Endothelial cell (in vitro differentiated cells): Measurements from ENCODE around the gene SP7. TPM values are rescaled to one million over a fixed set of nuclear protein-coding genes. Genes with fewer than 3 reads are reported as not detected.

Experiments used
- DNase-seq: peaks from one replicate; pipeline ENCODE4 v3.0.0; 2021; ENCODE audit warnings: low spot score
- H3K27ac Mint-ChIP-seq: one replicate; pipeline ENCODE4 v1.8.0; 2021; ENCODE audit warnings: mixed read lengths, inconsistent platforms; ENCODE audit not compliant: unreplicated experiment
- H3K27me3 Mint-ChIP-seq: one replicate; pipeline ENCODE4 v1.8.0; 2021; ENCODE audit warnings: mild to moderate bottlenecking, moderate library complexity, mixed read lengths, inconsistent platforms; ENCODE audit not compliant: unreplicated experiment
- H3K36me3 Mint-ChIP-seq: one replicate; pipeline ENCODE4 v1.8.0; 2021; ENCODE audit warnings: mild to moderate bottlenecking, low read depth, mixed read lengths, inconsistent platforms; ENCODE audit not compliant: unreplicated experiment
- H3K4me1 Mint-ChIP-seq: one replicate; pipeline ENCODE4 v1.8.0; 2021; ENCODE audit warnings: mild to moderate bottlenecking, mixed read lengths, inconsistent platforms; ENCODE audit not compliant: unreplicated experiment
- H3K4me3 Mint-ChIP-seq: one replicate; pipeline ENCODE4 v1.8.0; 2021; ENCODE audit warnings: mild to moderate bottlenecking, mixed read lengths, inconsistent platforms; ENCODE audit not compliant: unreplicated experiment
- H3K9me3 Mint-ChIP-seq: one replicate; pipeline ENCODE4 v1.8.0; 2021; ENCODE audit warnings: mixed read lengths, inconsistent platforms; ENCODE audit not compliant: unreplicated experiment
- total RNA-seq: library from RNA; stranded (reverse); fragmentation: NEBNext Ultra II Directional; extraction: Animal tissue kit (Norgen Biotek cat#: 25700); gene quantifications from one replicate; pipeline ENCODE4 v1.2.1, GENCODE V29; 2021; ENCODE audit not compliant: unreplicated experiment
- TF ChIP-seq, protein P1 (sequence below): fragments of 200-600 bp; sonication (generic); IDR thresholded peaks from one replicate; pipeline ENCODE4 v1.5.0; 2021; ENCODE audit warnings: antibody characterized with exemption; ENCODE audit not compliant: unreplicated experiment

The SP7 gene
- total RNA-seq, 1 donor from 2014 or later, result 3.6 TPM

DNA sequence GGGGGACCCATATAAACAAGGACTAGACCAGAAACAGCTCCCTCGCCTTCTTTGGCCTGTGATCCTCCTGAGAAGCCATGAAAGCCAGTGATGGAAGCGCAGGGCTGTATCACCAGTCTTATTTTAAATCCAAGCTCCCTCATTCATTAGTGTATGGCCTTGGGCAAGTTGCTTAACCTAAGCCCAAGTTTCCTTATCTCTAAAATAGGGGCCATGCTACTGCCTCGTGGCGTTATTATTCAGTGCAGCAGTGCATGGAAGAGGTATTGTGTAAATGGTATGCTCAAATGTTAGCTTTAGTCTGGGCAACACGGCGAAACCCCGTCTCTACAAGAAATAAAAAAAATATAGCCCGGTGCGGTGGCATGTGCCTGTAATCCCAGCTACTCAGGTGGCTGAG lies 58.2 kb downstream of the SP7 start:
- Mint-ChIP-seq H3K36me3 (peaks cover 8% of the 10 kb centered on the region), H3K27me3 (peaks cover 2% of the 10 kb centered on the region), H3K27ac (no peak overlapping the region), H3K4me3 (no peak overlapping the region), H3K9me3 (no peaks in the 10 kb centered on the region), H3K4me1 (no peaks in the 10 kb centered on the region)
- no peak for DNase-seq
- TF ChIP-seq, protein P1, sequence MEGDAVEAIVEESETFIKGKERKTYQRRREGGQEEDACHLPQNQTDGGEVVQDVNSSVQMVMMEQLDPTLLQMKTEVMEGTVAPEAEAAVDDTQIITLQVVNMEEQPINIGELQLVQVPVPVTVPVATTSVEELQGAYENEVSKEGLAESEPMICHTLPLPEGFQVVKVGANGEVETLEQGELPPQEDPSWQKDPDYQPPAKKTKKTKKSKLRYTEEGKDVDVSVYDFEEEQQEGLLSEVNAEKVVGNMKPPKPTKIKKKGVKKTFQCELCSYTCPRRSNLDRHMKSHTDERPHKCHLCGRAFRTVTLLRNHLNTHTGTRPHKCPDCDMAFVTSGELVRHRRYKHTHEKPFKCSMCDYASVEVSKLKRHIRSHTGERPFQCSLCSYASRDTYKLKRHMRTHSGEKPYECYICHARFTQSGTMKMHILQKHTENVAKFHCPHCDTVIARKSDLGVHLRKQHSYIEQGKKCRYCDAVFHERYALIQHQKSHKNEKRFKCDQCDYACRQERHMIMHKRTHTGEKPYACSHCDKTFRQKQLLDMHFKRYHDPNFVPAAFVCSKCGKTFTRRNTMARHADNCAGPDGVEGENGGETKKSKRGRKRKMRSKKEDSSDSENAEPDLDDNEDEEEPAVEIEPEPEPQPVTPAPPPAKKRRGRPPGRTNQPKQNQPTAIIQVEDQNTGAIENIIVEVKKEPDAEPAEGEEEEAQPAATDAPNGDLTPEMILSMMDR, result no peak

Other genes with a start within 250 kb of the SP7 start
- 21.1 TPM for gene IGFBP6, start 238.7 kb downstream of the SP7 start, total RNA-seq
- gene SOAT2, start 232.9 kb downstream of the SP7 start, total RNA-seq, result not detected
- 47.6 TPM for gene ZNF740, start 155.6 kb downstream of the SP7 start, total RNA-seq
- gene CSAD, start 155.4 kb downstream of the SP7 start, total RNA-seq, result 23.8 TPM
- 0.56 TPM for gene ITGB7, start 129.1 kb downstream of the SP7 start, total RNA-seq
- 7.9 TPM for gene RARG, start 104.1 kb downstream of the SP7 start, total RNA-seq
- 11.8 TPM for gene ESPL1, start 68.1 kb downstream of the SP7 start, total RNA-seq
- gene PFDN5, start 40.8 kb downstream of the SP7 start, total RNA-seq, result 444 TPM
- gene MYG1, start 36.7 kb downstream of the SP7 start, total RNA-seq, result 55.3 TPM
- gene AAAS, start 14.7 kb downstream of the SP7 start, total RNA-seq, result 56.2 TPM
- 69.5 TPM for gene SP1, start 43.8 kb upstream of the SP7 start, total RNA-seq
- 1.3 TPM for gene AMHR2, start 87.5 kb upstream of the SP7 start, total RNA-seq
- gene PRR13, start 105.4 kb upstream of the SP7 start, total RNA-seq, result 131 TPM
- gene PCBP2, start 115.7 kb upstream of the SP7 start, total RNA-seq, result 1,084 TPM
- 20.9 TPM for gene MAP3K12, start 163.1 kb upstream of the SP7 start, total RNA-seq
- 45.3 TPM for gene TARBP2, start 164.9 kb upstream of the SP7 start, total RNA-seq
- not detected for gene NPFF, start 171.1 kb upstream of the SP7 start, total RNA-seq